IPS DF 6.9 (cell line): ENCODE data around the gene AMFR.

Source experiments
- DNase-seq: peaks from one replicate; pipeline ENCODE4 v3.0.0-alpha.2; 2013; ENCODE audit warnings: low read depth, low spot score
- H3K27ac ChIP-seq: one replicate; pipeline ENCODE4 v1.5.1; 2013; ENCODE audit warnings: low read length, control low read depth
- H3K27me3 ChIP-seq: 2 replicates; pipeline ENCODE4 v1.6.1; 2013; ENCODE audit warnings: mild to moderate bottlenecking, low read length; ENCODE audit not compliant: control insufficient read depth, insufficient read depth
- H3K36me3 ChIP-seq: 2 replicates; pipeline ENCODE4 v1.6.1; 2013; ENCODE audit warnings: low read length; ENCODE audit not compliant: control insufficient read depth, insufficient read depth
- H3K4me1 ChIP-seq: 2 replicates; pipeline ENCODE4 v1.6.1; 2013; ENCODE audit warnings: low read length; ENCODE audit not compliant: control insufficient read depth, insufficient read depth
- H3K4me3 ChIP-seq: 2 replicates; pipeline ENCODE4 v1.5.1; 2013; ENCODE audit warnings: mild to moderate bottlenecking, low read length
- H3K9me3 ChIP-seq: 2 replicates; pipeline ENCODE4 v1.6.1; 2013; ENCODE audit warnings: low read length, inconsistent platforms; ENCODE audit not compliant: control insufficient read depth, insufficient read depth
- WGBS: extraction: QIAGEN DNeasy Blood & Tissue Kit; methylation state at CpG from one replicate; pipeline ENCODE4 v1.1.7; 2013; ENCODE audit warnings: mixed read lengths, missing lambda C conversion rate; ENCODE audit not compliant: insufficient read length, insufficient coverage; 5-methylcytosine and 5-hydroxymethylcytosine counted together

Gene AMFR

DNA sequence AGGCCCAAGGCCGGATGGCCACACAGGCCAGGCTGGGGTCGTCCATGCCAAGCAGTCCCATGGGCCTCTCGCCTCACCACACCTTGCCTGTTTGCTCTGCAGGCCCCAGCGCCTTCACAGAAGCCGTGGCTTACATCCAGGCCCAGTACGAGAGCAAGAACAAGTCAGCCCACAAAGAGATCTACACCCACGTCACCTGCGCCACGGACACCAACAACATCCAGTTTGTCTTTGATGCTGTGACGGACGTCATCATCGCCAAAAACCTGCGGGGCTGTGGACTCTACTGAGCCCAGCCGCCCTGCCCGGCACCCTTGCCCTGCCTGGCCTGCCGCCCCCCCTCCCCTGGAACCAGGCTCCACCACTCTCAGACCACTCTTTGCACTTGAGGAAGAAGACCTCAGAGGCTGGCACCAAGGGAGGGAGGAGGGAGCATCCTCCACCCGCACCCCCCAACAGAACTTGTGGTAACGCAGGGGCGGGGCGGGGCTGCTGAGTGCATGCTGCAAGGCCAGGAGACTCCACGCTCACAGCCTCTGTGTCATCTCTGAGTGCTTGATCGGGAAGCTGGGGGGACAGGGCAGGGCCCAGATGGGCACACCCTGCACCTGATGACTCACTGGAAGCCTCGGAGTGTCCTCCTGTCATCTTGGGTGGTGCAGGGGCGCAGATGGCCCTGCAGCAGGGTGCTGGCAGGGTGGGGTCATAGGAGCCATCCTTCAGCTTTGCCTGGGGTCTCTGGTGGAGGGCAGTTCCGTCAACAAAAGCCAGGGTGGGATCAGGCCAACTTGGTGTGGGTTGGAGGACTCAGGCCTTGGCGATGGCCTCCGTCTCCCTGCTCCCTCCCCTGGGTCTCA is 81.5 kb downstream of the AMFR start:
- no CpG with 5 or more reads among the region's 27 CpGs for WGBS
- H3K9me3 ChIP-seq, result no peaks in the 10 kb centered on the region
- no peak overlapping the region for H3K4me3 ChIP-seq
- no peaks in the 10 kb centered on the region for H3K4me1 ChIP-seq
- no peaks in the 10 kb centered on the region; the same call in 1 of the 2 replicates for H3K36me3 ChIP-seq
- DNase-seq, result no peak
- H3K27me3 ChIP-seq, result no peaks in the 10 kb centered on the region
- H3K27ac ChIP-seq, result no peak overlapping the region

DNA sequence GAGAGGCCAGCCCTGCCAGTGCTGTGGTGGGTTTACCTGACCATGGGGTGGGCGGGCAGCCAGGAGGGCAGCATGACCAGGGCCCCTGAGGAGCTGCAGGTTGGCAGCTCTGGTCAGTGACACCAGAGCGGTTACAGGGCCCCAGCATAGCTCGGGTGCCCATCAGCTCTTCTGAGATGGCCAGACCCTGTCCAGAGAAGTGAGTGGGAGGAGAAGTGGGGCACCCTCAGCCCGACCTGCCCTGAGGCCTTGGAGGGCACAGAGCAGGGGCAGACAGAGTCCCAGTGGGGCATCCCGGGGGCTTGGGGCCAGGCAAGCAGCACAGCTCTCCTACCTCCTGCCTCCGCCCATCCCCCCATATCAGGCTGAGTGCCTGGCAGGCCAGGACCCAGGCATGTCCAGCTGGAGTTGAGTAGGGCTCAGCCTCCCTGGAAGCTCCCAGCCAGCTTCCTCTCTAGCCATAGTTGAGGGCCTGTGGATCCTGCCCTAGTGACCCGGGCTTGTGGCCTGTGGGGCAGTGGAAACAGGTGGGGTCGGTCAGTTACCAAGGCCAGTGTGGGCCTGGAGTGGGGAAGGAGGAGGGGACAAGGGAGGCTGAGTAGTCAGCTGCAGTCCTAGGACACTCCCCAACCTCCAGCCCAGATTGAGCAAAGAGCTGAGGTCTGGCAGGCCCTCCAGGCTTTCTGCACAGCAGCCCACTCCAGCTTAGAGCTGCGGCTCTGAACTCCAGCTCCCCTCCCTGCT is 83.5 kb downstream of the AMFR start:
- H3K27me3 ChIP-seq, result no peaks in the 10 kb centered on the region
- H3K9me3 ChIP-seq, result no peaks in the 10 kb centered on the region
- no CpG with 5 or more reads among the region's 9 CpGs for WGBS
- DNase-seq, result no peak
- no peak overlapping the region for H3K4me3 ChIP-seq
- H3K36me3 ChIP-seq, result no peaks in the 10 kb centered on the region; the same call in 1 of the 2 replicates
- H3K27ac ChIP-seq, result no peak overlapping the region
- no peaks in the 10 kb centered on the region for H3K4me1 ChIP-seq

DNA sequence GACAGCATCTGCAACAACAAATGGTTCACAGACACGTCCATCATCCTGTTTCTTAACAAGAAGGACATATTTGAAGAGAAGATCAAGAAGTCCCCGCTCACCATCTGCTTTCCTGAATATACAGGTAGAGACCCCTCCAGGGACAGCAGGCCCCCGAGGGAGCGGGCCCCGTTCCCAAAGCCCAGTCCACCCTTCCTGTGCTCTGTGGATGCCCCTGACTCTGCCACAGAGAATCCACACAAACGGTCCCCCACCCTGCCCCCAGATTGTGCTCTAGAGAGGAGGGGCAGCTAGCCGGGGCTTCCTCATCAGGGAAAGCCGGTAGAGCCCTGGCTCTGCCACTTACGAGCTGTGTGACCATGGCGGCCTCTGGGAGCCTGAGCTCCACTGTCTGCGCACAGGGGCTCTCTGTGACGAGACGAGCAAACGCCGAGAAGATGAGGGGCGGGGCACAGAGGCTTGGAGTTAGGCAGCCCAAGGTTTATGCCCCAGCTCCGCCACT is 84.4 kb downstream of the AMFR start:
- Histone ChIP-seq H3K9me3 (no peaks in the 10 kb centered on the region), H3K27me3 (no peaks in the 10 kb centered on the region), H3K27ac (no peak overlapping the region), H3K4me3 (no peak overlapping the region), H3K4me1 (no peaks in the 10 kb centered on the region), H3K36me3 (peaks cover 3% of the 10 kb centered on the region; the same call in 1 of the 2 replicates)
- no CpG with 5 or more reads among the region's 17 CpGs for WGBS
- DNase-seq, result no peak

DNA sequence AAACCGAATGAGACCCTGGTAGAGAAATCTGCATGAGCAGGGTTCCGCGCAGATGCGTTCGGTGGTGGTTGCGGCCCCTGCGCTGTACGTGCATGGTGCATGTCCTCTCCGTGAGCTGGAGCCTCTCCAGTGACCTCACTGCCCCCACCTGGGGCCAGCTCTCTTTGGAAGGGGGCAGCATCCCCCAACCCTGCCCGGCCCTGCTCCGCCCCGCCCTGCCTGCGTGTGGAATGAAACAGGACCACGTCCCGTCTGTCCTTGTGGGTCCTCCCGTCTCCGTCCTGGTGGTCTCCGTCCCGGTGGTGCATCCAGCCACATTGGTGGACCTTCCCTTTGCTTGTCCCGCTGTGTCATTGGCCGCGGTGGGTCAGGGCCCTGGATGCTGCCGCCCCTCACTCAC is 84.9 kb downstream of the AMFR start:
- no peaks in the 10 kb centered on the region for H3K27me3 ChIP-seq
- WGBS, result no CpG with 5 or more reads among the region's 23 CpGs
- H3K4me3 ChIP-seq, result no peak overlapping the region
- H3K27ac ChIP-seq, result no peak overlapping the region
- H3K9me3 ChIP-seq, result no peaks in the 10 kb centered on the region
- DNase-seq, result no peak
- no peaks in the 10 kb centered on the region for H3K4me1 ChIP-seq
- peaks cover 3% of the 10 kb centered on the region; the same call in 1 of the 2 replicates for H3K36me3 ChIP-seq

DNA sequence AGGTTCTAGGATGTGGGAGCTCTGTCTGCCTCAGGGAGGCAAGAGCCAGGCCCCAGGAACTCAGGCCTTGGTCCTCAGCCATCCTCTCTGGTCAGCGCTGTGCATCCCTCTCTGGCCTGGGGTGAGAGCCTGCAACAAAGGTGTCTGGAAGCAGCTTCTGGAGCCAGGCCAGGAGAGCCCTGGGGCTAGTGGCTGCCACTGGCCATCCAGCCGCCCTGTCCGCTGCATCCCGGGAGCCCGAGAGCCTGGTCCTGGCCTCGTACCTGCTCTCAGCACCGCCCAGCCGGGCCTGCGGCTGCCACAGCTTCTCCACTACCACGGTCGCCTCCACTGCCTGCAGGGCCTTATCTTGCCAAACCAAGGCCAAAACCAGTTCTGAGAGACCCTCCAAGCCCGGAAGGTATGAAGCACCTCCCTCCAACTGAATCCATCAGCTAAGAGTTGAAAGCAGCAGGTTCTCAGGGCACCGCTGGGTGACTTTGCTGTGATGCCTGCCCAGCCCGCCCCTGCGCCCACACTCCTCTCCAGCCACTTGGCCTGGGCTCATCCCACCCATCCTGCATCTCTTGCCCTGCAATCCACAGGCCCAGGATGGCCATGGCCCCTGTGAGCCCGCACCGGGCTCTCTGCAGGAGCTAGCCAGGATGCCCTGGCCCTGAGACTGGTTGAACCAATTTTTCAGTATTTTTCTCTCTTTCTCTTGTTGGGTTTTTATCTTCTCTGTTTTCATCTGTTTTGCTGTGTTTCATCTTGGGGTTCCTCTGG is 85.7 kb downstream of the AMFR start:
- no peaks in the 10 kb centered on the region for H3K4me1 ChIP-seq
- H3K36me3 ChIP-seq, result peaks cover 3% of the 10 kb centered on the region; the same call in 1 of the 2 replicates
- H3K27ac ChIP-seq, result no peak overlapping the region
- H3K4me3 ChIP-seq, result no peak overlapping the region
- no CpG with 5 or more reads among the region's 17 CpGs for whole genome bisulfite sequencing
- no peaks in the 10 kb centered on the region for H3K9me3 ChIP-seq
- DNase-seq, result no peak
- no peaks in the 10 kb centered on the region for H3K27me3 ChIP-seq

DNA sequence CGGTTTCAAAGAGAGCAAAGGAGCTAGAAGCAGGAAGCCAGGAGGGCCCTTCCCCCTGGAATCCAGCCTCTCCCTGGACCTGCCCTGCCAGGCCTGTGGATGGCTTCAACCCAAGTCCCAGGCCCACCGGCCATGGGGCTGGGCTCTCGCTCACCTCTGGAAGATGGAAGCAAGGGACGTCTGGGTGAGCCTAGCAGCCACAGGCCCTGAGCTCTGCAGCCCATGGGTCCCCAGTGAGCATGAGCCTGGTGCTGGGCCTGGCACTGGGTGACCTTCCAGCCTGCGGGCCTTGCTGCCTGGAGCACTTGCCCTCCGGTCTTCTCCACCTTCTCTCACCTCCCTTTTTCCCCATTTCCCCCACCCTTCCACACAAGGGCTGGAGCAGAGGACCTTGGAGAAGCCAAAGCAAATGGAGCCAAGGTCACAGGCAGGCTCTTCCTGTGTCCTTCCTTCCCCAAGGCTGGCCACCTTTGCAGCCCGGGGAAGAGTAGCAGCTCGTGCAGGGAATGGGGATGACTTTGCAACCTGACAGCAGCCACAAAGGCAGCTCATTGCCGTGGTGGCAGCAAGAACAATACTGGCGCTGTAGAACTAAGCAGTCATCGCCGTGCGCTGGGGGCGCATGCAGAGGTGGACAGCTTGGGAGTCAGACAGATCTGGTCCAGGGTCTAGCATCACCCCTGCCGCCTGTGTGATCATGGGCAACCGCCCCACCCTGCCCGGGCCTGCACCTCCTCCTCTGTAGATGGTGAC is 86.6 kb downstream of the AMFR start:
- WGBS, result no CpG with 5 or more reads among the region's 17 CpGs
- H3K27me3 ChIP-seq, result no peaks in the 10 kb centered on the region
- H3K4me1 ChIP-seq, result no peaks in the 10 kb centered on the region
- H3K4me3 ChIP-seq, result no peak overlapping the region
- DNase-seq, result no peak
- H3K9me3 ChIP-seq, result no peaks in the 10 kb centered on the region
- no peak overlapping the region for H3K27ac ChIP-seq
- H3K36me3 ChIP-seq, result peaks cover 3% of the 10 kb centered on the region; the same call in 1 of the 2 replicates

DNA sequence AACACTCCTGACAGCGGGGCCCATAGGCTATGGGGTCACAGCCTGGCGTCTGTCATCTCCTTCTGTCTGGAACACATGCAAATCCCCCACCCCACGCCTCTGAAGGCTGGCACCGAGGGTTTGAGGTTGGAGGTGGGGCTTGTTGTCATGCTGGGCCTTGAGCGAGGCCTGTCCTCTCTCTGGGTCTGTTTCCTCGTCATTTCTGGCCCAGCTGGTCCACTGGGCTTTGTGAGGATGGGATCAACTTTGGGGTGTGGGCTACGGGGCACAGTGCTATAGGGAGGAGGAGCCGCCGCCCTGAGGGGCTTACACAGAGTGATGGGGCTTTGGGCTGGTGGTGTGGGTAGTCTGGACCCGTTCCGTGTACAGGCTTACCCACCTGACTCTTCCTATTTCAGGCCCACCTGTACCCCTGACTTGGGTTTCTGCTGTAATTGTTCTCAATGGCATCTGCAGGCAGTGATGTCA is 87.5 kb downstream of the AMFR start:
- H3K27me3 ChIP-seq, result no peaks in the 10 kb centered on the region
- H3K4me3 ChIP-seq, result no peak overlapping the region
- H3K27ac ChIP-seq, result no peak overlapping the region
- no CpG with 5 or more reads among the region's 11 CpGs for WGBS
- no peak for DNase-seq
- H3K9me3 ChIP-seq, result no peaks in the 10 kb centered on the region
- H3K4me1 ChIP-seq, result no peaks in the 10 kb centered on the region
- H3K36me3 ChIP-seq, result peaks cover 3% of the 10 kb centered on the region; the same call in 1 of the 2 replicates

DNA sequence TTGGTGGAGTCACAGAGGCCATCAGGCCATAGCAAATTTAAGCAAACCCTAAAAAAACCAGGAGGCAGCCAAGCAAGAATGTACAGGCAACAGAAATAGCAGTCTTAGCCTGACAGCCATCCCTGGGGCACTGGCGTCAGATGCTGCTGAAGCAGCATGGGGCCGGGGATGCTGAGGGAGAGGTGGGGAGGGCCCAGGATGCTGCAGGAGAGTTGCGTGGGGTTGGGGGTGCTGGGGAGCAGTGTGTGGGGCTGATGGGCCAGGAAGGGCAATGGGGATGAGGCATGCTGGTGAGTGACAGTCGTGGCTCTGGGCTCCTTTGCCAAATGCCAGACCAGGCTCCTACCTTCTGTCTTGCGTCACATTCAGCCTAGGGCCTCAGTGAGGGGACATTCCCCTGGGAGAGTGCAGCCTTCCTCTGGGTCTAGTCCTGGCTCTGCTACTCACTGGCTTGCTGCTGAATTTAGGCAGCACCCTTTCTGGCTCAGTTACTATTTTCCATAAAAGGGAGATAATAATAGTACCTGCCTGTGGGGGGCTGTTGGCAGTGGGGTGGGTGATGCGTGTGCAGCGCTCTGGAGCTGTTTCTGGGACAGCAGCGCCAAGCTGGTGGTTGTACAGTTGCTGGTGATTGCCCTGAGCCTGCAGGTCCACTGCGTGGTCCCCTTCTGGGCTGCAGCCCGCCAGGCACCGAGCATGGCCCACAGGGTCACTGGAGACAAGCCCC is 88.1 kb downstream of the AMFR start:
- Histone ChIP-seq H3K36me3 (peaks cover 3% of the 10 kb centered on the region; the same call in 1 of the 2 replicates), H3K27ac (no peak overlapping the region), H3K9me3 (no peaks in the 10 kb centered on the region), H3K4me3 (no peak overlapping the region), H3K4me1 (no peaks in the 10 kb centered on the region), H3K27me3 (no peaks in the 10 kb centered on the region)
- no peak for DNase-seq
- WGBS, result no CpG with 5 or more reads among the region's 11 CpGs

DNA sequence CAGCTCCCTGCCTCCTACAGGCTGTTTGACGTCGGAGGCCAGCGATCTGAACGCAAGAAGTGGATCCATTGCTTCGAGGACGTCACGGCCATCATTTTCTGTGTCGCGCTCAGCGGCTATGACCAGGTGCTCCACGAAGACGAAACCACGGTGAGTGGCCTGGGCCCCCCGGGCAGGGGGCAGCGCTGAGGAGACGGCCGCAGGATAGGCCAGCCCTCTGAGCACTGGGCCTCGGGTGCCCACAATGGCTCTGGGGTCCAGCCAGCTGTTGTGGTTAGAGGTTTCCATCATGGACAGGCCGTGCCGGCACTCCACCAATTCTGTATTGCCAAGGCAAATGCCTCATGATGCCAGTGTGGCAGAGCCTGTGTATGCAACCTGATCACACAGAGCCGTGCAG is 88.6 kb downstream of the AMFR start:
- DNase-seq, result no peak
- Histone ChIP-seq H3K36me3 (peaks cover 3% of the 10 kb centered on the region; the same call in 1 of the 2 replicates), H3K9me3 (no peaks in the 10 kb centered on the region), H3K27me3 (no peaks in the 10 kb centered on the region), H3K27ac (no peak overlapping the region), H3K4me3 (no peak overlapping the region), H3K4me1 (no peaks in the 10 kb centered on the region)
- WGBS, result no CpG with 5 or more reads among the region's 21 CpGs
